Measurements from ENCODE around the gene KCNN3.

DNA sequence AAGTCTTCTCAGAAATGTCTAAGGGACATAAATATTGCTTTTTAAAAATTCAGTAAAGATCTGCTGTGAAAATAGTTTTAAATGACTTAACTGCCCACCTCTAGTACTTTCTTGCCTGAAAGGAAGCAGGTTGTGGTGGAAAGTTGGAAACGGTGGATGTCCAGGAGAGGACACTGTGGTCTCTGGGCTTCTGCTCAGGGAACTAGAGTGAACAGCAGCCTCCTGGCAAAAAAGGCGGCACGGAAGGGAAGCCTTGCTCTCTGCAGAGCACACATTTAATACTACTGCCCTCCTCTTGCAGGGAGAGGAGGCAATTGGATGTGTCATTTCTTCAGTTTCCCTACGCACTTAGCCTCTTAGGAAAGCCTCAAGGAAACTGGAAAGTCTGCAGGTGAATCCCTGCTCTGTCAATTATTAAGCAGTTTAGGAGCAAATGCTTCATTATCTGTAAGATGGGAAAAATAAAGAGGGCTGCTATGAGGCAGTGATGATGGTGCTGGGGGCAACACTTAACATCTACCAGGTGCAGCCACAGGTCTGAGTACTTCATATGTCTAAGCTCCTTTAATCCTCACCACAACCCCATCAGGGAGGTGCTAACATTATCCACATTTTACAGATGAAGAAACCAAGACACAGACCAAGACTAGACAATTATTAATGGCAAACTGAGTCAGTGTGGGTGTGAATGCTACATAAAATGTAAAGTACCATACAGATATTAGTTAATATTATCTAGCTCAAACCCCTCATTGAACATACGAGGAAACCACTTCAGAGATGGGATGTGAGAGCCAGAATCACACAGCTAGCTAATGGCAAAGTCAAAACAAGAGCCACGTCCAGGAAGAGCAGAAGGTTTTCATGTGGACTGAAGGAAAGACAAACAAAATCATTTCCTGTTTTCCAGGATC lies 153.2 kb downstream of the KCNN3 start:
- TF ChIP-seq, protein P1, sequence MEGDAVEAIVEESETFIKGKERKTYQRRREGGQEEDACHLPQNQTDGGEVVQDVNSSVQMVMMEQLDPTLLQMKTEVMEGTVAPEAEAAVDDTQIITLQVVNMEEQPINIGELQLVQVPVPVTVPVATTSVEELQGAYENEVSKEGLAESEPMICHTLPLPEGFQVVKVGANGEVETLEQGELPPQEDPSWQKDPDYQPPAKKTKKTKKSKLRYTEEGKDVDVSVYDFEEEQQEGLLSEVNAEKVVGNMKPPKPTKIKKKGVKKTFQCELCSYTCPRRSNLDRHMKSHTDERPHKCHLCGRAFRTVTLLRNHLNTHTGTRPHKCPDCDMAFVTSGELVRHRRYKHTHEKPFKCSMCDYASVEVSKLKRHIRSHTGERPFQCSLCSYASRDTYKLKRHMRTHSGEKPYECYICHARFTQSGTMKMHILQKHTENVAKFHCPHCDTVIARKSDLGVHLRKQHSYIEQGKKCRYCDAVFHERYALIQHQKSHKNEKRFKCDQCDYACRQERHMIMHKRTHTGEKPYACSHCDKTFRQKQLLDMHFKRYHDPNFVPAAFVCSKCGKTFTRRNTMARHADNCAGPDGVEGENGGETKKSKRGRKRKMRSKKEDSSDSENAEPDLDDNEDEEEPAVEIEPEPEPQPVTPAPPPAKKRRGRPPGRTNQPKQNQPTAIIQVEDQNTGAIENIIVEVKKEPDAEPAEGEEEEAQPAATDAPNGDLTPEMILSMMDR (IDR thresholded peaks at IDR 0.05 in 4 of 5, conservative IDR thresholded peaks at IDR 0.05 in 1 of 5) = peak in 3 of 5 experiments; percentile 11 to 23 (median 12)
- TF ChIP-seq POLR2A (IDR thresholded peaks at IDR 0.05) = no peak
